ENCODE data around the gene CFAP126.

CFAP126 gene

GRCh38 chr1:161350671-161351070 lies 17.0 kb downstream of the CFAP126 start:
- no peak for DNase-seq (ENCODE audit: low read depth)
- no peak overlapping the region for H3K4me3 ChIP-seq (ENCODE audit: control insufficient read depth, low read depth, low read length)
- TF ChIP-seq CTCF (IDR thresholded peaks at IDR 0.05; ENCODE audit: control insufficient read depth, insufficient read depth, low read depth, low read length, missing control alignments), result no peak

GRCh38 chr1:161342821-161343220 lies 24.9 kb downstream of the CFAP126 start:
- TF ChIP-seq CTCF (IDR thresholded peaks at IDR 0.05; ENCODE audit: control insufficient read depth, insufficient read depth, low read depth, low read length, missing control alignments), result no peak
- no peak overlapping the region for H3K4me3 ChIP-seq (ENCODE audit: control insufficient read depth, low read depth, low read length)
- no peak for DNase-seq (ENCODE audit: low read depth)

- no peak overlapping the region for H3K4me3 ChIP-seq (ENCODE audit: control insufficient read depth, low read depth, low read length)
- DNase-seq (ENCODE audit: low read depth), result no peak
- TF ChIP-seq CTCF (IDR thresholded peaks at IDR 0.05; ENCODE audit: control insufficient read depth, insufficient read depth, low read depth, low read length, missing control alignments), result no peak
Observed at GRCh38 chr1:161342177-161342576, 25.5 kb downstream of the CFAP126 start.

- no peak for DNase-seq (ENCODE audit: low read depth)
- no peak overlapping the region for H3K4me3 ChIP-seq (ENCODE audit: control insufficient read depth, low read depth, low read length)
- TF ChIP-seq CTCF (IDR thresholded peaks at IDR 0.05; ENCODE audit: control insufficient read depth, insufficient read depth, low read depth, low read length, missing control alignments), result no peak
Observed at GRCh38 chr1:161335796-161336195, 31.9 kb downstream of the CFAP126 start.

- no peak for TF ChIP-seq CTCF (IDR thresholded peaks at IDR 0.05; ENCODE audit: control insufficient read depth, insufficient read depth, low read depth, low read length, missing control alignments)
- H3K4me3 ChIP-seq (ENCODE audit: control insufficient read depth, low read depth, low read length), result no peak overlapping the region
- no peak for DNase-seq (ENCODE audit: low read depth)
Observed at GRCh38 chr1:161333166-161333565, 34.5 kb downstream of the CFAP126 start.

GRCh38 chr1:161330346-161330745 lies 37.3 kb downstream of the CFAP126 start:
- no peak for DNase-seq (ENCODE audit: low read depth)

More at GRCh38 chr1:161330346-161330745, 37.3 kb downstream of the CFAP126 start:
- no peak for TF ChIP-seq CTCF (IDR thresholded peaks at IDR 0.05; ENCODE audit: control insufficient read depth, insufficient read depth, low read depth, low read length, missing control alignments)
- H3K4me3 ChIP-seq (ENCODE audit: control insufficient read depth, low read depth, low read length), result no peak overlapping the region
